Neural crest cell (in vitro differentiated cells): Measurements from ENCODE around the gene RPS28. TPM values are rescaled to one million over a fixed set of nuclear protein-coding genes. Genes with fewer than 3 reads are reported as not detected.
A peak's percentile ranks its signal among the peaks of the same experiment; 100 is the strongest.

Experiments
- DNase-seq: peaks from one replicate; pipeline ENCODE4 v3.0.0; 2021; ENCODE audit warnings: low read depth, mixed read lengths, low spot score
- H3K27ac Mint-ChIP-seq: one replicate; pipeline ENCODE4 v1.8.0; 2021; ENCODE audit warnings: mild to moderate bottlenecking, mixed read lengths; ENCODE audit not compliant: unreplicated experiment
- H3K27me3 Mint-ChIP-seq: 2 replicates; pipeline ENCODE4 v1.8.0; 2021; ENCODE audit warnings: low read depth, mild to moderate bottlenecking, mixed read lengths
- H3K36me3 Mint-ChIP-seq: 2 replicates; pipeline ENCODE4 v1.8.0; 2021; ENCODE audit warnings: low read depth, mild to moderate bottlenecking, mixed read lengths
- H3K4me1 Mint-ChIP-seq: 2 replicates; pipeline ENCODE4 v1.8.0; 2021; ENCODE audit warnings: mixed read lengths
- H3K4me3 Mint-ChIP-seq: one replicate; pipeline ENCODE4 v1.8.0; 2021; ENCODE audit warnings: mild to moderate bottlenecking, mixed read lengths
- H3K9me3 Mint-ChIP-seq: 2 replicates; pipeline ENCODE4 v1.8.0; 2021; ENCODE audit warnings: mixed read lengths
- total RNA-seq: library from RNA; stranded (reverse); gene quantifications from 2 replicates; pipeline ENCODE4 v1.2.1, GENCODE V29; 2021
- TF ChIP-seq, protein P1 (sequence below): fragments of 200-600 bp; sonication (generic); conservative IDR thresholded peaks from 2 replicates; pipeline ENCODE4 v1.5.0; 2021; ENCODE audit warnings: antibody characterized with exemption, mild to moderate bottlenecking

Gene RPS28
- total RNA-seq, 1 donor from 2014 or later, result 1,634 TPM

GRCh38 chr19:8322638-8322997 lies 1.3 kb downstream of the RPS28 start:
- peaks cover 3% of the 10 kb centered on the region for H3K9me3 Mint-ChIP-seq
- H3K4me3 Mint-ChIP-seq, result peak overlapping the region; percentile 99
- H3K4me1 Mint-ChIP-seq, result peaks cover 25% of the 10 kb centered on the region
- H3K36me3 Mint-ChIP-seq, result peaks cover 6% of the 10 kb centered on the region
- peaks cover 9% of the 10 kb centered on the region for H3K27me3 Mint-ChIP-seq
- TF ChIP-seq, protein P1, sequence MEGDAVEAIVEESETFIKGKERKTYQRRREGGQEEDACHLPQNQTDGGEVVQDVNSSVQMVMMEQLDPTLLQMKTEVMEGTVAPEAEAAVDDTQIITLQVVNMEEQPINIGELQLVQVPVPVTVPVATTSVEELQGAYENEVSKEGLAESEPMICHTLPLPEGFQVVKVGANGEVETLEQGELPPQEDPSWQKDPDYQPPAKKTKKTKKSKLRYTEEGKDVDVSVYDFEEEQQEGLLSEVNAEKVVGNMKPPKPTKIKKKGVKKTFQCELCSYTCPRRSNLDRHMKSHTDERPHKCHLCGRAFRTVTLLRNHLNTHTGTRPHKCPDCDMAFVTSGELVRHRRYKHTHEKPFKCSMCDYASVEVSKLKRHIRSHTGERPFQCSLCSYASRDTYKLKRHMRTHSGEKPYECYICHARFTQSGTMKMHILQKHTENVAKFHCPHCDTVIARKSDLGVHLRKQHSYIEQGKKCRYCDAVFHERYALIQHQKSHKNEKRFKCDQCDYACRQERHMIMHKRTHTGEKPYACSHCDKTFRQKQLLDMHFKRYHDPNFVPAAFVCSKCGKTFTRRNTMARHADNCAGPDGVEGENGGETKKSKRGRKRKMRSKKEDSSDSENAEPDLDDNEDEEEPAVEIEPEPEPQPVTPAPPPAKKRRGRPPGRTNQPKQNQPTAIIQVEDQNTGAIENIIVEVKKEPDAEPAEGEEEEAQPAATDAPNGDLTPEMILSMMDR, result no peak
- no peak for DNase-seq
- H3K27ac Mint-ChIP-seq, result no peak overlapping the region

GRCh38 chr19:8323781-8324185 lies 2.5 kb downstream of the RPS28 start:
- peaks cover 25% of the 10 kb centered on the region for H3K4me1 Mint-ChIP-seq
- no peak overlapping the region for H3K27ac Mint-ChIP-seq
- H3K9me3 Mint-ChIP-seq, result peaks cover 3% of the 10 kb centered on the region
- TF ChIP-seq, protein P1, result no peak
- peaks cover 6% of the 10 kb centered on the region for H3K36me3 Mint-ChIP-seq
- peaks cover 19% of the 10 kb centered on the region for H3K27me3 Mint-ChIP-seq
- DNase-seq, result no peak
- peak overlapping the region; percentile 99 for H3K4me3 Mint-ChIP-seq

DNA sequence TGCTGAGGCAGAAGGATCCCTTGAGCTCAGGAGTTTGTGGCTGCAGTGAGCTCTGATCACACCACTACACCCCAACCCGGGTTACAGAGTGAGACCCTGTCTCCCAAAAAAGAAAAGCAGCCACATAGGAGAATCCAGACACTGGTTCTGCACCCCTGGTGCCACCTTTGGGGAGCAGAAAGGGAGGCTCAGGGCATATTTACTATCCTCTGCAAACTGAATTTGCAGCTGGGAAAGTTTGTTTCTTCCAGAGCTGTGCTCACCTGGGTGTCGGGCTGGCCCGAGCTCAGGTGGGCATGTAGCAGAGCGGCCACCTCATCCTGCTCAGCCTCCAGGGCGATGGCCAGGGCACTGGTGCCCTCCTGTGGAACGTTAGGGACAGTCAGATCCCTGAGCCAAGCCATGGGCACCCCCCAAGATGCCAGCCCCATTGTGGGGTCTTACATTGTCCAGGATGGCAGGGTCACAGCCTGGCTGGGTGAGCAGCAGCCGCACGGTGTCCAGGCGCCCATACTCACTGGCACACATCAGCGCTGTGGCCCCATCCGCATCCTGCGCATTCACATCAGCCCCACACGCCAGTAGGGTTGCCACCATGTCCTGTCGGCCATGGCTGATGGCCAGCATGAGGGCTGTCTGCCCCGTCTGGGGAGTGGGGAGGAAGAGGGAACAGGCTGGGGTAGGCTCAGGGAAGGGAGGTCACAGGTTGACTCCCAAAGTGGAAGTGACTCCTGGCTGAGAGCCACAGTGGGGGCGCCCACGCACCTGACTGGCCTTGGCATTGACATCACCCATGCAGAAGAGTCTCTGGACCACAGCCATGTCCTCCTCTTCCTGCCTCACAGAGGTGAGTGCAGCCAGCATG lies 3.1 kb downstream of the RPS28 start:
- Mint-ChIP-seq H3K4me3 (peak overlapping the region; percentile 99), H3K4me1 (peaks cover 25% of the 10 kb centered on the region)

GRCh38 chr19:8325454-8325853 lies 4.2 kb downstream of the RPS28 start:
- Mint-ChIP-seq H3K27me3 (peaks cover 31% of the 10 kb centered on the region), H3K4me3 (peak overlapping the region; percentile 67), H3K36me3 (peaks cover 6% of the 10 kb centered on the region), H3K9me3 (peaks cover 3% of the 10 kb centered on the region), H3K27ac (no peak overlapping the region), H3K4me1 (peaks cover 15% of the 10 kb centered on the region)
- TF ChIP-seq, protein P1, result no peak
- no peak for DNase-seq

More for the DNA sequence above, 3.1 kb downstream of the RPS28 start:
- TF ChIP-seq, protein P1, result no peak
- Mint-ChIP-seq H3K27ac (no peak overlapping the region), H3K36me3 (peaks cover 6% of the 10 kb centered on the region), H3K27me3 (peaks cover 21% of the 10 kb centered on the region), H3K9me3 (peaks cover 3% of the 10 kb centered on the region)
- no peak for DNase-seq

DNA sequence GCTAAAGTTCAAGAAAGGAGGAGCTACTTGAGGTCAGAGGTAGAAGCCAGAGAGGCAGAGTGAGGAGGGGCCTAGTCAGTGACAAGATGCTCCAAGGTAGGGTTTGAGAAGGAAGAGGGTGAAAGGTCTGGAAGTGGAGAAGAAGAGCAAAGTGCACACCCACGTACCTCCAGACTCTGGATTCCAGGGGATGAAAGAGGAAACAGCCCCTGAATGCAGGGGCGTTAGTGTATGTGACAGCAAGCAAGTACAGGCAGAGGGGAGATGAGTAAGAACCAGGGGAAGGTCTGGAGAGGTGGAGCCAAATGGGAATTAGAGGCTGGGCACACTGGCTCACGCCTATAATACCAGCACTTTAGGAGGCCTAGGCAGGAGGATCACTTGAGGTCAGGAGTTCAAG lies 8.7 kb downstream of the RPS28 start:
- no peak for DNase-seq
- Mint-ChIP-seq H3K4me1 (no peaks in the 10 kb centered on the region), H3K9me3 (peaks cover 3% of the 10 kb centered on the region), H3K36me3 (peaks cover 3% of the 10 kb centered on the region), H3K27me3 (peaks cover 65% of the 10 kb centered on the region), H3K27ac (no peak overlapping the region), H3K4me3 (no peak overlapping the region)
- TF ChIP-seq, protein P1, result no peak
